HEK293 (cell line): ENCODE measurements around the gene CLCNKA.

Source experiments
- CTCF ChIA-PET: fragments of 350-600 bp; formaldehyde crosslinking; extraction: SDS; loops from one replicate; lab custom pipeline; 2021; ENCODE audit warnings: antibody characterized with exemption; lab: Yijun Ruan, JAX
- POLR2A ChIA-PET: fragments of 300-600 bp; formaldehyde crosslinking; extraction: SDS; loops from one replicate; lab custom pipeline; 2020; ENCODE audit warnings: antibody characterized with exemption, inconsistent platforms; lab: Yijun Ruan, JAX
- H3K27ac ChIP-seq: fragments of 200-500 bp; sonication (Bioruptor generic); 2 replicates; pipeline ENCODE4 v1.5.1; 2014; ENCODE audit warnings: low read depth, low read length, control low read depth, inconsistent platforms; ENCODE audit errors: extremely low read depth
- H3K36me3 ChIP-seq, 2 experiments: fragments of 200-500 bp in 1 of 2; sonication (Bioruptor generic) in 1 of 2; 1 replicate in 1 of 2; 2 replicates in 1 of 2; pipeline ENCODE4 v1.5.1; 2014 to 2017; ENCODE audit warnings: inconsistent platforms in 2 of 2, low read length in 2 of 2; ENCODE audit not compliant: control insufficient read depth in 2 of 2, insufficient read depth in 1 of 2
- H3K4me1 ChIP-seq: fragments of 200-500 bp; sonication (Bioruptor generic); 2 replicates; pipeline ENCODE4 v1.5.1; 2014; ENCODE audit warnings: mild to moderate bottlenecking, low read length, inconsistent platforms; ENCODE audit not compliant: control insufficient read depth, insufficient read depth
- H3K4me3 ChIP-seq: 2 replicates; pipeline ENCODE4 v1.5.1; 2011; ENCODE audit warnings: low read depth, mild to moderate bottlenecking, control low read depth, low read length, moderate library complexity
- H3K9me3 ChIP-seq: fragments of 200-500 bp; sonication (Bioruptor generic); 2 replicates; pipeline ENCODE4 v1.5.1; 2014; ENCODE audit warnings: low read depth, low read length, inconsistent platforms; ENCODE audit not compliant: control insufficient read depth, insufficient read depth
- PRDM10 ChIP-seq: fragments of 450-650 bp; formaldehyde crosslinking; IDR thresholded peaks from 2 replicates; pipeline ENCODE4 v1.5.1; 2016; ENCODE audit warnings: missing biosample characterization, missing genetic modification characterization
- YY1 ChIP-seq: fragments of 450-650 bp; formaldehyde crosslinking; IDR thresholded peaks from 2 replicates; pipeline ENCODE4 v1.5.1; 2018; ENCODE audit warnings: missing biosample characterization, missing genetic modification characterization
- ZNF112 ChIP-seq: fragments of 450-650 bp; formaldehyde crosslinking; IDR thresholded peaks from 2 replicates; pipeline ENCODE4 v1.5.0; 2017; ENCODE audit warnings: missing biosample characterization, missing genetic modification characterization
- ZNF121 ChIP-seq: fragments of 450-650 bp; formaldehyde crosslinking; IDR thresholded peaks from 2 replicates; pipeline ENCODE4 v1.5.1; 2016; ENCODE audit warnings: missing biosample characterization, missing genetic modification characterization
- ZNF18 ChIP-seq: fragments of 450-650 bp; formaldehyde crosslinking; IDR thresholded peaks from 2 replicates; pipeline ENCODE4 v1.5.1; 2016; ENCODE audit warnings: missing biosample characterization, missing genetic modification characterization
- ZNF211 ChIP-seq: fragments of 450-650 bp; formaldehyde crosslinking; IDR thresholded peaks from 2 replicates; pipeline ENCODE4 v1.5.1; 2016; ENCODE audit warnings: low read depth, missing biosample characterization, missing genetic modification characterization
- ZNF23 ChIP-seq: fragments of 450-650 bp; formaldehyde crosslinking; IDR thresholded peaks from 2 replicates; pipeline ENCODE4 v1.5.1; 2016; ENCODE audit warnings: missing biosample characterization, missing genetic modification characterization, borderline replicate concordance
- ZNF366 ChIP-seq: fragments of 450-650 bp; formaldehyde crosslinking; conservative IDR thresholded peaks from 2 replicates; pipeline ENCODE4 v1.5.1; 2016; ENCODE audit warnings: missing biosample characterization, missing genetic modification characterization
- ZNF433 ChIP-seq: fragments of 450-650 bp; formaldehyde crosslinking; IDR thresholded peaks from 2 replicates; pipeline ENCODE4 v1.5.1; 2016; ENCODE audit warnings: missing biosample characterization, missing genetic modification characterization, low read depth
- ZNF488 ChIP-seq: fragments of 450-650 bp; formaldehyde crosslinking; IDR thresholded peaks from 2 replicates; pipeline ENCODE4 v1.5.1; 2016; ENCODE audit warnings: missing biosample characterization, missing genetic modification characterization
- ZNF514 ChIP-seq: fragments of 450-650 bp; formaldehyde crosslinking; IDR thresholded peaks from 2 replicates; pipeline ENCODE4 v1.5.1; 2016; ENCODE audit warnings: missing biosample characterization, missing genetic modification characterization
- ZNF645 ChIP-seq: fragments of 450-650 bp; formaldehyde crosslinking; IDR thresholded peaks from 2 replicates; pipeline ENCODE4; 2016; ENCODE audit warnings: missing biosample characterization, missing genetic modification characterization
- ZNF76 ChIP-seq: fragments of 450-650 bp; formaldehyde crosslinking; IDR thresholded peaks from 2 replicates; pipeline ENCODE4; 2016; ENCODE audit warnings: low read depth, missing biosample characterization, missing genetic modification characterization, borderline replicate concordance

The CLCNKA gene

GRCh38 chr1:15985611-15986297, 36.1 kb upstream of the CLCNKA start (continued):
- no peak for TF ChIP-seq ZNF76

- no peaks in the 10 kb centered on the region for H3K9me3 ChIP-seq
- ChIA-PET POLR2A (interaction anchor here (0.7 kb wide), 1 partner anchor 203 kb away, joined by 5 read pairs; no protein-coding TSS in a partner anchor), CTCF (no interaction called here)
- TF ChIP-seq ZNF366 (tag by site-specific recombination) (peak; percentile 49), ZNF433 (no peak)
- no peak overlapping the region for H3K4me3 ChIP-seq
- no peak overlapping the region for H3K27ac ChIP-seq
- H3K4me1 ChIP-seq = no peaks in the 10 kb centered on the region
- no peaks in the 10 kb centered on the region for H3K36me3 ChIP-seq
Measured at GRCh38 chr1:15988856-15989736, 32.7 kb upstream of the CLCNKA start.

GRCh38 chr1:15989776-15990175, 32.1 kb upstream of the CLCNKA start:
- no peak overlapping the region for H3K27ac ChIP-seq
- TF ChIP-seq YY1 (tag by site-specific recombination) = no peak
- TF ChIP-seq ZNF121 (tag by site-specific recombination) = no peak
- TF ChIP-seq ZNF514 (tag by site-specific recombination) = no peak
- no peak for TF ChIP-seq ZNF23 (tag by site-specific recombination)
- no peak for TF ChIP-seq ZNF488 (tag by site-specific recombination)
- TF ChIP-seq ZNF18 (tag by site-specific recombination) = no peak
- TF ChIP-seq PRDM10 = no peak
- no peak for TF ChIP-seq ZNF645 (tag by site-specific recombination)
- TF ChIP-seq ZNF112 (tag by site-specific recombination) = no peak
- TF ChIP-seq ZNF211 (tag by site-specific recombination) = no peak
- no peaks in the 10 kb centered on the region for H3K9me3 ChIP-seq
- H3K4me3 ChIP-seq = no peak overlapping the region
- ChIA-PET POLR2A (no interaction called here), CTCF (interaction anchor here (0.7 kb wide), 1 partner anchor 17 kb away, joined by 3 read pairs; no protein-coding TSS in a partner anchor)
- H3K36me3 ChIP-seq = no peaks in the 10 kb centered on the region
- H3K4me1 ChIP-seq = no peaks in the 10 kb centered on the region
